ENCODE results near the gene TBPL1. TPM values are rescaled to one million over a fixed set of nuclear protein-coding genes. Genes with fewer than 3 reads are reported as not detected.

TBPL1 gene
- total and polyA plus RNA-seq, 7 donors: 6.6 to 26.4 (median 13.2) TPM

DNA sequence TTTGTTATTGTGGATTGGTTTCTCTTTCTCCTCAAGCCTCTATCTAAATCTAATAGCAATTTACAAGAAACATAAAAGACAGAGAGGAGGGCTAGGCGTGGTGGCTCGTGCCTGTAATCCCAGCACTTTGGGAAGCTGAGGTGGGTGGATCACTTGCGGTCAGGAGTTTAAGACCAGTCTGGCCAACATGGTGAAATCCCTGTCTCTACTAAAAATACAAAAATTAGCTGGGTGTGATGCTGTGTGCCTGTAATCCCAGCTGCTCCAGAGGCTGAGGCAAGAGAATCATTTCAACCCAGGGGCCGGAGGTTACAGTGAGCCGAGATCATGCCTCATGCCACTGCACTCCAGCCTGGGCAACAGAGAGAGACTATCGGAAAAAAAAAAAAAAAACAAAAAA, 52.8 kb downstream of the TBPL1 start:
- H3K4me3 ChIP-seq: no peak overlapping the region
- no peaks in the 10 kb centered on the region for H3K36me3 ChIP-seq
- H3K27me3 ChIP-seq: no peaks in the 10 kb centered on the region
- 51 to 74% methylated on average over 6 of the region's 6 CpGs for WGBS, 2 donors
- H3K9me3 ChIP-seq: no peaks in the 10 kb centered on the region
- intact Hi-C loops (cut with DNase I): no loop called here
- H3K4me1 ChIP-seq: no peaks in the 10 kb centered on the region
- no peak for TF ChIP-seq EP300 (IDR thresholded peaks at IDR 0.05)
- TF ChIP-seq, protein P1, sequence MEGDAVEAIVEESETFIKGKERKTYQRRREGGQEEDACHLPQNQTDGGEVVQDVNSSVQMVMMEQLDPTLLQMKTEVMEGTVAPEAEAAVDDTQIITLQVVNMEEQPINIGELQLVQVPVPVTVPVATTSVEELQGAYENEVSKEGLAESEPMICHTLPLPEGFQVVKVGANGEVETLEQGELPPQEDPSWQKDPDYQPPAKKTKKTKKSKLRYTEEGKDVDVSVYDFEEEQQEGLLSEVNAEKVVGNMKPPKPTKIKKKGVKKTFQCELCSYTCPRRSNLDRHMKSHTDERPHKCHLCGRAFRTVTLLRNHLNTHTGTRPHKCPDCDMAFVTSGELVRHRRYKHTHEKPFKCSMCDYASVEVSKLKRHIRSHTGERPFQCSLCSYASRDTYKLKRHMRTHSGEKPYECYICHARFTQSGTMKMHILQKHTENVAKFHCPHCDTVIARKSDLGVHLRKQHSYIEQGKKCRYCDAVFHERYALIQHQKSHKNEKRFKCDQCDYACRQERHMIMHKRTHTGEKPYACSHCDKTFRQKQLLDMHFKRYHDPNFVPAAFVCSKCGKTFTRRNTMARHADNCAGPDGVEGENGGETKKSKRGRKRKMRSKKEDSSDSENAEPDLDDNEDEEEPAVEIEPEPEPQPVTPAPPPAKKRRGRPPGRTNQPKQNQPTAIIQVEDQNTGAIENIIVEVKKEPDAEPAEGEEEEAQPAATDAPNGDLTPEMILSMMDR (IDR thresholded peaks at IDR 0.05): no peak
- DNase-seq: no peak
- H3K27ac ChIP-seq: no peak overlapping the region

DNA sequence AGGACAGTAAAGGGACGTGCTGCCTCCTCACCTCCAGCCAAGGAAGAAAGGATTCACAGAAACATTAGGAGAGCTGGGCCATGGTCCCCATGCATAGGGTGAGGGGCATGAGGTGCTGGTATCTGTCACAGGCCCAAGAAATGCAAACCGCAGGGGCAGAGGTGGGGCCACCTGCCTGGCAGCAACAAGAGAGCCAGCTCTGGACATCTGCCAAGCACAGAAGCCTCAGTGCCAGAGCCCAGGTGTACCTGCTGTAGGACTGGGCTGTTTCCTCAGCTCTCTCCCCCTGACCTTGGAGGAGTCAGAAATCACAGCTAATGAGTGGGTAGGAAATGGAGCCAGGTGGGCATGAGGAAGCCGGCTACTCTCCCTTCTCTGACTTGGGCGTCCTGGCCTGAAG, 54.1 kb downstream of the TBPL1 start:
- 24 to 70% methylated on average over 4 of the region's 4 CpGs for WGBS, 2 donors
- Histone ChIP-seq H3K4me3 (no peak overlapping the region), H3K4me1 (no peaks in the 10 kb centered on the region), H3K27me3 (no peaks in the 10 kb centered on the region), H3K9me3 (no peaks in the 10 kb centered on the region), H3K36me3 (no peaks in the 10 kb centered on the region), H3K27ac (no peak overlapping the region)
- TF ChIP-seq POLR2AphosphoS5 (IDR thresholded peaks at IDR 0.05): no peak
- TF ChIP-seq EP300 (IDR thresholded peaks at IDR 0.05): no peak
- no peak for TF ChIP-seq POLR2A (IDR thresholded peaks at IDR 0.05)
- TF ChIP-seq, protein P1 (IDR thresholded peaks at IDR 0.05): no peak
- intact Hi-C loops (cut with DNase I): no loop called here
- no peak for DNase-seq

DNA sequence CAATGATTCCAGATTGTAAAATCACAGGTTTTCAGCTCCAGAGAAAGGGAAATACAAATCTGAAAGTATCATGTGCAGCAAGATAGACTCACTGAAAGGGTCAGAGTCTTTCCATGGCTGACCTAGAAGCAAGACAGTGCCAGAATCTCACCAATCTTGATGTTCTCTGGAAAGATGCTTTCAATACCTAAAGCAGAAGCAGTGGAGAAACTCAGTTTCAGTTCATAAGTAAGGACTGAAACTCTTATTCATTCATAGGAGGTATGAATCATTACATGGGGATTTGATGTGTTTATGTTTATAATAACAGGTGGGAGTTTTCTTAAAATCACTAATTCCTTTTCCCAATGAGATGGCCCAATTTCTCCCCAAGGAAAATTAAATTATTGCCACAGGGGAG, 56.9 kb downstream of the TBPL1 start:
- Histone ChIP-seq H3K27ac (no peak overlapping the region), H3K9me3 (no peaks in the 10 kb centered on the region), H3K4me3 (no peak overlapping the region), H3K4me1 (peaks cover 0 to 3% (median 0%) of the 10 kb centered on the region in 4 donors), H3K36me3 (no peaks in the 10 kb centered on the region), H3K27me3 (no peaks in the 10 kb centered on the region)
- DNase-seq: no peak
- no peak for TF ChIP-seq EP300 (IDR thresholded peaks at IDR 0.05)
- TF ChIP-seq, protein P1 (IDR thresholded peaks at IDR 0.05): no peak
- no peak for TF ChIP-seq POLR2AphosphoS5 (IDR thresholded peaks at IDR 0.05)
- TF ChIP-seq POLR2A (IDR thresholded peaks at IDR 0.05): no peak
- intact Hi-C loops (cut with DNase I): no loop called here

DNA sequence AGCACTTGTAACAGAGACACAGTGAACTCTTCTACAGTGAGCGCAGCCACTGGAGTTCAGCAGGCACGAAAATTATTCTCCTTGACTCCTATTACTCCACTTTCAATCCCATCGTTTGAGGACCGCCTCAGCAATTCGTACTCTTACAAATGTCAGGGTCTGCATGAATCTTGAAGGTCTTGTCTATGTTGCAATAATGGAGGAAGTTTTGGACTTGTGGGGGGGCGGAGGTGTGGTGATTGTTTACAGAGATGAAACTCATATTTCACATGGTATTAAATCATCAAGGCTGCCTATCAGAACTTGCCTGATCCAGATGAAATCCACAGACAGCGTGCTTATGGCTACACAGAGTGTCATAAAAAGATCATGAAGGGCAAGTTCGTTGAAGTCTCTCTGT, 57.4 kb downstream of the TBPL1 start:
- Histone ChIP-seq H3K27ac (no peak overlapping the region), H3K4me3 (no peak overlapping the region), H3K4me1 (peaks cover 0 to 8% (median 0%) of the 10 kb centered on the region in 4 donors), H3K27me3 (no peaks in the 10 kb centered on the region), H3K36me3 (no peaks in the 10 kb centered on the region), H3K9me3 (no peaks in the 10 kb centered on the region)
- WGBS, 2 donors: 76 to 86% methylated on average over 8 of the region's 8 CpGs
- TF ChIP-seq EP300 (IDR thresholded peaks at IDR 0.05): no peak
- TF ChIP-seq POLR2AphosphoS5 (IDR thresholded peaks at IDR 0.05): no peak
- TF ChIP-seq, protein P1 (IDR thresholded peaks at IDR 0.05): no peak
- no peak for TF ChIP-seq POLR2A (IDR thresholded peaks at IDR 0.05)
- intact Hi-C loops (cut with DNase I): no loop called here
- no peak for DNase-seq

DNA sequence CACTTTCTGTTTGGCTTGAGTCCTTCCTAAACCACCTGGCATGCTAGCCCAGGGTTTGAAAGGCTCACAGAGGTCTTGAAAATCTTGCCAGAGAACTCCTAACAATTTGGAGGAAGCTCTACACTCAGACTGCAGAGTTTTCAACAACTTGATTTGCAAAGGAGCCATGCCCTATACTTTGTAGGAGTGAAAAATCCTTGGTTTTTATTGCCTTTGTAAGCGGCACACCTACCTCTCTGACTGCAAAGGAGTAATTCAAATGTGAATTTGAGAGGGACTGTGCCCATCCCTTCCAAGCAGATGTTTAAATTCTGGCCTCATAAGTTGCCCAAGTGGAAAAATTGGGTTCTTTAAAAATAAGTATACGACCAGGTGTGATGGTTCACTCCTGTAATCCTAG, 58.0 kb downstream of the TBPL1 start:
- Histone ChIP-seq H3K36me3 (no peaks in the 10 kb centered on the region), H3K4me1 (peaks cover 0 to 14% (median 0%) of the 10 kb centered on the region in 4 donors), H3K9me3 (no peaks in the 10 kb centered on the region), H3K27me3 (no peaks in the 10 kb centered on the region), H3K27ac (no peak overlapping the region), H3K4me3 (no peak overlapping the region)
- intact Hi-C loops (cut with DNase I): no loop called here
- TF ChIP-seq POLR2AphosphoS5 (IDR thresholded peaks at IDR 0.05) (no peak), POLR2A (IDR thresholded peaks at IDR 0.05) (no peak), EP300 (IDR thresholded peaks at IDR 0.05) (no peak)
- TF ChIP-seq, protein P1 (IDR thresholded peaks at IDR 0.05): no peak
- 16 to 70% methylated on average over 2 of the region's 2 CpGs for WGBS, 2 donors
- no peak for DNase-seq

All from sigmoid colon (tissue), 7 donors.